Left lung (tissue), 10 donors: ENCODE results near the gene C16orf90. TPM values are rescaled to one million over a fixed set of nuclear protein-coding genes. Genes with fewer than 3 reads are reported as not detected.

Source experiments
- ATAC-seq: fragments of 200-7000 bp; cut with Tn5 transposase; one replicate; pipeline ENCODE4 v1.9.1; 2020; ENCODE audit warnings: moderate library complexity
- DNase-seq, 4 donors: peaks; one replicate each; pipeline ENCODE4 v3.0.0-alpha.2; 2013 to 2020
- H3K27ac ChIP-seq, 2 donors: fragments of 200-600 bp; sonication (generic) in 1 of 2; one replicate each; pipeline versions ENCODE4 v1.5.0 to v1.8.0; 2020 to 2021
- H3K27me3 ChIP-seq, 2 donors: fragments of 200-600 bp; sonication (generic) in 1 of 2; one replicate each; pipeline versions ENCODE4 v1.5.0 to v1.8.0; 2020 to 2021
- H3K36me3 ChIP-seq, 2 donors: fragments of 200-600 bp; sonication (generic) in 1 of 2; one replicate each; pipeline versions ENCODE4 v1.5.0 to v1.8.0; 2020 to 2021
- H3K4me1 ChIP-seq, 2 donors: fragments of 200-600 bp; one replicate each; pipeline ENCODE4 v1.8.0; 2021
- H3K4me3 ChIP-seq, 2 donors: fragments of 200-600 bp; sonication (generic) in 1 of 2; one replicate each; pipeline versions ENCODE4 v1.5.0 to v1.8.0; 2020 to 2021; ENCODE audit warnings: mild to moderate bottlenecking in 1 of 2
- H3K9me3 ChIP-seq, 2 donors: fragments of 200-600 bp; sonication (generic) in 1 of 2; one replicate each; pipeline versions ENCODE4 v1.5.0 to v1.8.0; 2020 to 2021
- CTCF ChIP-seq, 2 donors: fragments of 200-600 bp; sonication (generic) in 1 of 2; IDR thresholded peaks; one replicate each; pipeline versions ENCODE4 v1.5.0 to v1.8.0; 2021; ENCODE audit warnings: antibody characterized with exemption in 2 of 2
- intact Hi-C, 2 donors: fragments of 100-400 bp; cut with DNase I; formaldehyde crosslinking; loops; one replicate each; pipeline versions ENCODE4 v1.11.2 to v1.14.2; 2022
- polyA plus RNA-seq, 6 donors: library from polyadenylated mRNA; unstranded; fragments of 120-200 nt; gene quantifications; one replicate each; pipeline ENCODE4 v1.2.1, GENCODE V29; 2013; ENCODE audit not compliant: insufficient read length in 6 of 6
- total RNA-seq, 2 donors: library from RNA; stranded (reverse); fragmentation: NEBNext Ultra II Directional; extraction: Animal tissue kit (Norgen Biotek cat#: 25700); gene quantifications; one replicate each; pipeline ENCODE4 v1.2.1, GENCODE V29; 2021
- donor health status: DM: no; HTN: yes; CAD: no.
- donor health status: DM: no; HTN: no; CAD: no.

C16orf90 gene
- total and polyA plus RNA-seq, 8 donors: 0.15 TPM; not detected in 7

- H3K4me3 ChIP-seq: no peak overlapping the region
- H3K27ac ChIP-seq: no peak overlapping the region
- intact Hi-C loops: no loop called here
- ATAC-seq (no peak), DNase-seq (no peak)
- H3K36me3 ChIP-seq: peaks cover 0 to 87% of the 10 kb centered on the region in 2 donors
- no peaks in the 10 kb centered on the region for H3K9me3 ChIP-seq
- H3K27me3 ChIP-seq: no peaks in the 10 kb centered on the region
- TF ChIP-seq CTCF (IDR thresholded peaks at IDR 0.05): no peak
- H3K4me1 ChIP-seq: no peaks in the 10 kb centered on the region
Measured at GRCh38 chr16:3484318-3485096, 10.8 kb downstream of the C16orf90 start.

DNA sequence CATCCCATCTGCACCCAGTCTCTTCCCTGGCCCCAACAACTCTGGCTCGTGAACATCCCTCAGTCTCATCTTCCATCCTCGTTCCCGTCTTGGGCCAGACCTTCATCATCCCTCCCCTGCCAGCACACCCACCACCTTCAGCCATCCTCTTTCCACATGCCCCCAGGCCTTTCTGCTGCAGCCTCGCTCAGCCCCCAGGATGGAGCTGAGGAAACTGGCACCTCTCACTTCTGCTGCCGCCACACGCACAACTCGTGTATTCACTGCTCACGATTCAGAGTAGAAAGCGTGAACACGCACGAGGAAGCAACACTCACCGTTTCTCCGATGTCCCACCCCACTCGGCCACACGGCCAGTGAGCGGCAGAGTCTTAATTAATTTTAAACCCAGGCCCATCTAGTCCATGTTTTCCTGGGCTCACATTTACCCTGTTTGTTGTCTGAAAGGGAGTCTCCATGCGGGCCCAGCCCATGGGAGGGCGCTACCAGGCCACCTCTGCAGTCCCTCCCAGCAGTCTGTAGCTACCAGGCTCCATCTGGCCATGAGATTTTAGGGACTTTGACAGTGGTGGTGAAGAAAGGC is 12.5 kb downstream of the C16orf90 start:
- no peak overlapping the region for H3K27ac ChIP-seq
- H3K4me1 ChIP-seq: no peaks in the 10 kb centered on the region
- ATAC-seq: no peak
- H3K36me3 ChIP-seq: peaks cover 0 to 97% of the 10 kb centered on the region in 2 donors
- no peaks in the 10 kb centered on the region for H3K9me3 ChIP-seq
- H3K27me3 ChIP-seq: no peaks in the 10 kb centered on the region
- DNase-seq: no peak
- intact Hi-C loops: no loop called here
- TF ChIP-seq CTCF (IDR thresholded peaks at IDR 0.05): no peak
- H3K4me3 ChIP-seq: no peak overlapping the region

DNA sequence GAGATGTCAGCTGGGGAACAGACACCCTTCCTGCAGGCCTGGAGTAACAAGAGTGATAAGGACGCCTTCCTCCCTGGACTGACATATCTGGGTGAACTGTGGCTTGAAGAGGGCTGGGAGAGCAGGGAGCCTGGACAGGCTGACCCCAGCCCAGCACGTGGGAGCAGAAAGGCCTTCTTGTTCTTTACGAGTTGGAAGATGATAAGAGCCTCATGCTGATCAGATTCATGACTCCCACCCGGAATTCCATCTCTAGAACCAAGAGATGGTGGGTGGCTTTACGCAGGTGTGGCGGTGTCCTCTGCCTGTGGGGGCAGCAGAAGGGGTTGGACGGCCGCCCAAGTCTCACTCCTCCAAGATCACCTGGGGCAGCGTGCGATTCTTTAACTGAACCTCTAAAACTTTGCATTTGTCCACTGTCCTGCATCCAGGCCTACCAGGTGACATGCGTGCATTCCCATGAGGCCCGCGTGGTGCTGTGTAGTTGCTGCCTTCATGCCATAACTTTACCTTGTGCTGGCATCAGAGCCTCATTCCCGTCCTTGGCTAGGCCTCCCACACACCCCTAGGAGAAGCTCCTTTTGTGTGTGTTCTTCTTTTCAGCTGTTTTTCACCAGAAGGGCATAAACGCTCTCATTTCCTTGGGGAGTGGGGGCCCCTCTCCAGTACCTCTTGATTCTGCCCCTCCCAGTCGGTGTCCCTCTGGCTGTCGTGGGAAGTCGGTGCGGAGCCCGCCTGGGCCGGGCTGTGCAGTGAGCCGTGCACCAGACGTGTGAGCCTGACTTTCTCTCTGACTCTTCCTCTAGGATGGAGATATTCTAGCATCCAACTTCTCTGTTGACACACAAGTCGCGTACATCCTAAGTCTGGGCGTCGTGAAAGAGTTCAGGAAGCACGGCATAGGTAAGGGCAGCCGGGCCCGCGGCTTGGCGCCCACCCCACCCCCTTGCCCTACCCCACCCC is 13.3 kb downstream of the C16orf90 start:
- ATAC-seq (no peak), DNase-seq (no peak)
- Histone ChIP-seq H3K9me3 (no peaks in the 10 kb centered on the region), H3K27ac (no peak overlapping the region), H3K27me3 (no peaks in the 10 kb centered on the region), H3K4me1 (no peaks in the 10 kb centered on the region), H3K4me3 (no peak overlapping the region), H3K36me3 (peaks cover 0 to 94% of the 10 kb centered on the region in 2 donors)
- TF ChIP-seq CTCF (IDR thresholded peaks at IDR 0.05): no peak
- intact Hi-C loops: no loop called here

GRCh38 chr16:3480901-3481695 is 14.2 kb downstream of the C16orf90 start:
- DNase-seq: no peak
- Histone ChIP-seq H3K4me1 (no peaks in the 10 kb centered on the region), H3K27ac (no peak overlapping the region), H3K36me3 (peaks cover 0 to 93% of the 10 kb centered on the region in 2 donors), H3K27me3 (no peaks in the 10 kb centered on the region), H3K4me3 (no peak overlapping the region), H3K9me3 (no peaks in the 10 kb centered on the region)
- TF ChIP-seq CTCF (IDR thresholded peaks at IDR 0.05): no peak
- intact Hi-C loops: no loop called here
- no peak for ATAC-seq
